ENCODE results near the gene KLK5.
"Not testable (repeated sequence)": the region's sequence is repeated elsewhere in the genome, so short reads cannot be mapped to it uniquely, and the experiment has no call there.

Gene KLK5

DNA sequence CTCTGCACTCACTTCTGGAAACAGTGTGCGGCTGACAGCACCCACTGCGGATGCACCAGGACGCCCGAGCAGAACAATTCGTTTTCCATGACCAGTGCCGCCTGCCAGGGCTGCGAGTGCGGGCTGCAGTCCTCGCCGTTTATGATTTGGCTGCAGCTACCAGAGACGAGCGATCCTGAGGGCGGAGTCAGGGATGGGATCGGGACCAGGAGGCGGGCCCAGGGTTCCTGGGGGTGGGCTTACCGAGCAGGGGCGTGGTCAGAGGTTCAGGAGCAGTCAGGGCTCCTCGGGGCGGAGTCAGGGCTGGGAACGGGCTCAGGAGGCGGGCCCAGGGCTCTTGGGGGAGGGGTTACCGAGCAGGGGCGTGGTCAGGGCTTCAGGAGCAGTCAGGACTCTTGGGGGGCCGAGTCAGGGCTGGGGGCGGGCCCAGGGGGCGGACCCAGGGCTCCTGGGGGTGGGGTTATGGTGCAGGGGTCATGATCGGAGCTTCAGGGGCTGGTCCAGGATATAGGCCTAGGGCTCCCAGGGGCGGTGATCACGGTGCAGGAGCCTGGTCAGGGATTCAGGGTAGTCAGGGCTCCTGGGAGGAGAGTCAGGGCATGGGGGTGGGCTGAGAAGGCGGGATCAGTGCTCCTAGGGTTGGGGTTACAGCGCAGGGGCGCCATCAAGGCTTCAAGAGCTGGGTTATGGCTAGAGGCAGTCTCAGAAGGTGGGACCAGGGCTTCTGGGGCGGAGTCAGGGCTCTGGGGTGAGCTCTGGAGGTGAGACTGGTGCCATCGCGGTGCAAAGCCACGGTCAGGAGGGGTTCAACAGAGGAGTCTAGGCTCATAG, 43.4 kb downstream of the KLK5 start:
- H3K27me3 Mint-ChIP-seq: no peaks in the 10 kb centered on the region
- H3K27ac Mint-ChIP-seq (ENCODE audit: low read depth): no peak overlapping the region
- no peak for DNase-seq (ENCODE audit: low spot score in 2 of 2)
- no peaks in the 10 kb centered on the region for H3K4me1 Mint-ChIP-seq
- no peaks in the 10 kb centered on the region for H3K9me3 Mint-ChIP-seq
- no peak overlapping the region for H3K4me3 Mint-ChIP-seq
- no peaks in the 10 kb centered on the region for H3K36me3 Mint-ChIP-seq (ENCODE audit: insufficient read depth)
- ATAC-seq (replicated peaks; ENCODE audit: extremely low read depth, poor library complexity, severe bottlenecking): no peak

DNA sequence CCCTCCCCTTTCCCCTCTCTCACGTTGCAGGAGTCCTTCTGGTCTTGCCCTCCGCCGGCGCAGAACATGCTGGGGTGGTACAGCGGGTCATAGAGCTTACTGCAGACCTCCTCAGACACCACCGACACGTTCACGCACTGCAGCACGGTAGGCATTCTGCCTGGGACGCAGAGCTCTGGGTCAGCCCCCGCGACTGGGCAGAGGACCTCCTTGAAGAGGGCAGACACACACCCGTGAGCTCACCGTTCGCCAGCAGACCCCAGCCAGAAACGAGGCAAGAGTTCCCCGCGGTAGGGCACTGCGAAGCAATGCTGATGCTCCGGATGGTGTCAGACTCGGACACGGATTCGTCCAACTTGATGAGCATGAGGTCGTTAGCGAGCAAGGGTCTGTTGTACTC, 44.5 kb downstream of the KLK5 start:
- H3K4me3 Mint-ChIP-seq: no peak overlapping the region
- H3K9me3 Mint-ChIP-seq: no peaks in the 10 kb centered on the region

DNA sequence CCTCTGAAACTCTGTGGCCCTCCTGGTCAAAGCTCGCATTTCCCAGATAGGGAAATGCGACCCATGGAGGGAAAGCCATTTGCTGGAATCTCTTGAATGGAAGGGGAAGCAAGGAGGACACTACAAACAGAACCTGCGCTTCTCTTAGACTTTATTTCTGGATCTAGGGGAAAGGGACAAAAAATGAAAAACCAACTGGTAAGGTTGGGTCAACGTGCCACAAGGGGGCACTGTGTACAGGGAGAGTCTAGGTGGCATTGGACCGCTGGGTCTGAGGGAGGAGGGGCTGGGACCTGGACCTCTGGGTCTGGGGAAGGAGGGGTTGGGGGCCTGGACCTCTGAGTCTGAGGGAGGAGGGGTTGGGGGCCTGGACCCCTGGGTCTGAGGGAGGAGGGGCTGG, 46.6 kb downstream of the KLK5 start:
- no peaks in the 10 kb centered on the region for H3K9me3 Mint-ChIP-seq
- H3K36me3 Mint-ChIP-seq (ENCODE audit: insufficient read depth): no peaks in the 10 kb centered on the region
- no peak overlapping the region for H3K27ac Mint-ChIP-seq (ENCODE audit: low read depth)
- H3K27me3 Mint-ChIP-seq: peaks cover 7% of the 10 kb centered on the region
- H3K4me3 Mint-ChIP-seq: no peak overlapping the region
- no peaks in the 10 kb centered on the region for H3K4me1 Mint-ChIP-seq
- ATAC-seq (replicated peaks; ENCODE audit: extremely low read depth, poor library complexity, severe bottlenecking) (no peak), DNase-seq (ENCODE audit: low spot score in 2 of 2) (no peak)

More for the DNA sequence above, 44.5 kb downstream of the KLK5 start:
- ATAC-seq (replicated peaks; ENCODE audit: extremely low read depth, poor library complexity, severe bottlenecking) (no peak), DNase-seq (ENCODE audit: low spot score in 2 of 2) (no peak)
- Mint-ChIP-seq H3K27ac (ENCODE audit: low read depth) (no peak overlapping the region), H3K27me3 (no peaks in the 10 kb centered on the region), H3K36me3 (ENCODE audit: insufficient read depth) (no peaks in the 10 kb centered on the region), H3K4me1 (no peaks in the 10 kb centered on the region)

DNA sequence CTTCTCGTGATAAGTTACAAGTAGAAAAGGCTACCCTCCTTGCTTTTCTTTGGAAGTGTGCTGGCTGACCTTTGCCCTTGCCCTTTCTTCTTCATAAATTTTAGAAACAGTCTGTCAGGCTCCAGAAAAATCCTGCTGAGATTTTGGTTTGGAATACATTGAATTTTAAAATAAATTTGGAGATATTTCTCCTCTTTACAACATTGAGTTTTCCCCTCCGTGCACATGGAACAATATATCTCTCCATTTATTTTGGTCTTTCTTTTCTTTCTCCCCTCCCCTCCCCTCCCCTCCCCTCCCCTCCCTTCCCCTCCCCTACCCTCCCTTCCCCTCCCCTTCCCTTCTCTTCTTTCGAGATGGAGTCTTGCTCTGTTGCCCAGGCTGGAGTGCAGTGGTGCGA, 50.2 kb downstream of the KLK5 start:
- no peaks in the 10 kb centered on the region for H3K4me1 Mint-ChIP-seq
- no peaks in the 10 kb centered on the region for H3K9me3 Mint-ChIP-seq
- no peak overlapping the region for H3K4me3 Mint-ChIP-seq
- peaks cover 15% of the 10 kb centered on the region for H3K27me3 Mint-ChIP-seq
- no peak for ATAC-seq (replicated peaks; ENCODE audit: extremely low read depth, poor library complexity, severe bottlenecking)
- no peaks in the 10 kb centered on the region for H3K36me3 Mint-ChIP-seq (ENCODE audit: insufficient read depth)
- H3K27ac Mint-ChIP-seq (ENCODE audit: low read depth): no peak overlapping the region
- DNase-seq (ENCODE audit: low spot score in 2 of 2): no peak

DNA sequence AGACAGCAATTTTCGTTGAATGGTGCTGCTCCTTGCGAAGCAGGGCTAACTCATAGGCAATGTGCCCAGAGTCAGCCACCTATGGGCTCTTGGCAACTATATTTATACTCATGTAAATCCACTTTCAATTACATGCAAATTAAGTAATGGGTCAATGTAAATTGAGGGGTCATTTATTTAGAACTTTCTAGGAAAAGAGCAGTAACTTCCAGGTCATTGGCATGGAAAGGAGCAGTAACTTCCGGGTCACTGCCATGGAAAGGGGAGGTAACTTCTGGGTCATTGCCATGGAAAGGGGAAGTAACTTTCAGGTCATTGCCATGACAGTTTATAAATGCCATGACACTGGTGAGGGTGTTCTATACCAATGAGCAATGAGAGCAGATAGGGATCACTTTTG, 53.3 kb downstream of the KLK5 start:
- H3K4me3 Mint-ChIP-seq: no peak overlapping the region
- H3K4me1 Mint-ChIP-seq: no peaks in the 10 kb centered on the region
- H3K27ac Mint-ChIP-seq (ENCODE audit: low read depth): no peak overlapping the region
- ATAC-seq (replicated peaks; ENCODE audit: extremely low read depth, poor library complexity, severe bottlenecking): no peak
- H3K9me3 Mint-ChIP-seq: peaks cover 5% of the 10 kb centered on the region
- H3K27me3 Mint-ChIP-seq: peaks cover 40% of the 10 kb centered on the region
- H3K36me3 Mint-ChIP-seq (ENCODE audit: insufficient read depth): no peaks in the 10 kb centered on the region
- DNase-seq (ENCODE audit: low spot score in 2 of 2): no peak

DNA sequence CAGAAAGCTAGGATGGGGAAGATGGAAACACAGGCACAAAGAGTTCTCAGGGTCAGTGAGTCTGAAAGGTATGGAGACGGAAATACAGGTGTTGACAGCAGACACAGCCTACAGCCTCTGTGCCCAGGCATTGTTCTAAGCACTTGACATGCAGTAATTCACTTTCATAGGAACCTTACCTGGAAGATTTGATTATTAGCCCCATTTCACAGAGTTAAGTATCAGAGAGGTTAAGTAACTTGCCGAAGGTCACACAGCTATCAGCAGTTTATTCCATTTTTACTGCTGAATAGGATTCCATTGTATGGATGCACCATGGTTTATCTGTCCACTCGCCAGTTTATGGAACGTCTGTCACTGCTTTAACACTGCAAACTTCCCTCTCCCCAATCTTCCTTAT, 54.8 kb downstream of the KLK5 start:
- Mint-ChIP-seq H3K4me3 (no peak overlapping the region), H3K27me3 (peaks cover 47% of the 10 kb centered on the region), H3K27ac (ENCODE audit: low read depth) (no peak overlapping the region), H3K36me3 (ENCODE audit: insufficient read depth) (no peaks in the 10 kb centered on the region), H3K9me3 (peaks cover 5% of the 10 kb centered on the region), H3K4me1 (no peaks in the 10 kb centered on the region)
- DNase-seq (ENCODE audit: low spot score in 2 of 2) (no peak), ATAC-seq (replicated peaks; ENCODE audit: extremely low read depth, poor library complexity, severe bottlenecking) (no peak)

DNA sequence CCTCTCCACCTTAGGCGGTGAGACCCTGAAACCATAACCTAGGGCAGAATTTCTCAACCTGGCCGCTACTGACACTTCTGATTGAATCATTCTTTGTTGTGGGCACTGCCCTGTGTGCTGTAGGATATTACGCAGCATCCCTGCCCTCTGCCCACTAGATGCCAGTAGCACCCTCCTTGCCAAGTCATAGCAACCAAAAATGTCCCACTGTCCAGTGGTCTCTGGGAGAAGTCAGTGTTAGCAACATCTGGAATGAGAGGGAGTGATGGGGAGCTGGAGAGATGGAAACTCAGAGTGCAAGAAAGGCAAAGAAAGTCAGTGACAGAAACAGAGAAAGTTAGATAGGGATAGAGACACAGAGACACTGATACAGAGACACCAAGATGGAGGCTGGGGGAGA, 55.2 kb downstream of the KLK5 start:
- no peak overlapping the region for H3K27ac Mint-ChIP-seq (ENCODE audit: low read depth)
- ATAC-seq (replicated peaks; ENCODE audit: extremely low read depth, poor library complexity, severe bottlenecking) (no peak), DNase-seq (ENCODE audit: low spot score in 2 of 2) (no peak)
- no peak overlapping the region for H3K4me3 Mint-ChIP-seq
- peaks cover 5% of the 10 kb centered on the region for H3K9me3 Mint-ChIP-seq
- no peaks in the 10 kb centered on the region for H3K36me3 Mint-ChIP-seq (ENCODE audit: insufficient read depth)
- H3K4me1 Mint-ChIP-seq: no peaks in the 10 kb centered on the region
- H3K27me3 Mint-ChIP-seq: peaks cover 47% of the 10 kb centered on the region

DNA sequence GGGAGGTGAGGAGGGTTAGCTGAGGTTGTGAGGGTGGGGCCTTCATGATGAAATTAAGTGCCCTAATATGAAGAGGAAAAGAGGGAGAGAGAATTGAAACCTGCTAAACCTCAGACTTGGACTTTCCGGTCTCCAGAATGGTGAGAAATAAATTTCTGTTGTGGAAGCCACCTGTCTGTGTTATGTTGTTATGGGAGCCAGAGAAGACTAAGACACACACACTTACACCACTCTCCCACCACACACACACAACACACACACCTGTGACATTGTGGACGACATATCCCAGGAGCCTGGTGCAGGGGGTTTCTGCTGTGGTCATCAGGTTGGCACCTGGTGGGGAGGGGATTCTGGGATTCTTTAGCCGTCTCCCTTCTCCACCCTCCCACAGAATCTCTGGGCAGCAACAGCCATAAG, 55.6 kb downstream of the KLK5 start:
- Mint-ChIP-seq H3K4me3 (no peak overlapping the region), H3K27ac (ENCODE audit: low read depth) (no peak overlapping the region), H3K27me3 (peaks cover 51% of the 10 kb centered on the region), H3K36me3 (ENCODE audit: insufficient read depth) (no peaks in the 10 kb centered on the region), H3K9me3 (peaks cover 5% of the 10 kb centered on the region), H3K4me1 (no peaks in the 10 kb centered on the region)
- DNase-seq (ENCODE audit: low spot score in 2 of 2) (no peak), ATAC-seq (replicated peaks; ENCODE audit: extremely low read depth, poor library complexity, severe bottlenecking) (no peak)

DNA sequence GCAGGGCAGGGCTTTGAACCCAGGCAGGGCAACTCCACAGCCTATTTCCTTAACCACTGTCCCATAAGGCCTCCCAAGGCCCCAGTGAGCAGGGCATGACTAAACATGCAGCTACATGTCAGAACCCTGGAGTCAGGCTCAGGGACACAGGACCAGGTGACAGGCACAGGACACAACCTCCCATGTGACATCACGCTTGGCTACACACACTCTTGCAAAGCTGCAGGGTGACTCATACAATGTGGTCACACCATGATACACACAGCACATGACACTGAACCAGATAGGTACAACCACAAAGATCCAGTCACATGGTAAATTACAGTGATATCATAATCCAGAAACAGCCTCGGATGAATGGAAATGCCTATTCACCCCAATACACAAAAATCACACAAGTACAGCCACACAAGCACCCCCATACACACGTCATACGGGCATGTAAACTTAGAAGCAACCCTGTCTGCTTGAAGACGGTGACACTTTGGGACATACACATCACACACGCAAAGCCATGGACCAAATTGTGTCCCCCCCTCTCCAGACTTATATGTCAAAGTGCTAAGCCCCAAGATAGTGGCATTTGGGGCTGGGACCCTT, 56.1 kb downstream of the KLK5 start:
- Mint-ChIP-seq H3K9me3 (peaks cover 5% of the 10 kb centered on the region), H3K36me3 (ENCODE audit: insufficient read depth) (no peaks in the 10 kb centered on the region), H3K4me3 (no peak overlapping the region), H3K27ac (ENCODE audit: low read depth) (no peak overlapping the region), H3K27me3 (peaks cover 54% of the 10 kb centered on the region), H3K4me1 (no peaks in the 10 kb centered on the region)
- ATAC-seq (replicated peaks; ENCODE audit: extremely low read depth, poor library complexity, severe bottlenecking) (no peak), DNase-seq (ENCODE audit: low spot score in 2 of 2) (no peak)

DNA sequence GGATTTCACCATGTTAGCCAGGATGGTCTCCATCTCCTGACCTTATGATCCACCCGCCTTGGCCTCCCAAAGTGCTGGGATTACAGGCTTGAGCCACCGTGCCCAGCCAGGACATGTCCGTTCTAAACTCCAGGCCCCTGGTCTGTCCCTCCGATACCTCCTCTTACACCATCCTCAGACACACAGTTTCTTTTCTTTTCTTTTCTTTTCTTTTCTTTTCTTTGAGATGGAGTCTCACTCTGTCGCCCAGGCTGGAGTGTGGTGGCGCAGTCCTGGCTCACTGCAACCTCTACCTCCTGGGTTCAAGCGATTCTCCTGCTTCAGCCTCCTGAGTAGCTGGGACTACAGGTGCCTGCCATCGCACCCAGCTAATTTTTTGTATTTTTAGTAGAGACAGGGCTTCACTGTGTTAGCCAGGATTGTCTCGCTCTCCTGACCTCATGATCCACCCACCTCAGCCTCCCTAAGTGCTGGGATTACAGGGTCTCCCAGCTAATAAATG, 56.7 kb downstream of the KLK5 start:
- not testable (repeated sequence) for DNase-seq (ENCODE audit: low spot score in 2 of 2); H3K9me3 Mint-ChIP-seq; ATAC-seq (replicated peaks; ENCODE audit: extremely low read depth, poor library complexity, severe bottlenecking); H3K36me3 Mint-ChIP-seq (ENCODE audit: insufficient read depth); H3K4me3 Mint-ChIP-seq; H3K4me1 Mint-ChIP-seq; H3K27ac Mint-ChIP-seq (ENCODE audit: low read depth)
- peaks cover 51% of the 10 kb centered on the region for H3K27me3 Mint-ChIP-seq

DNA sequence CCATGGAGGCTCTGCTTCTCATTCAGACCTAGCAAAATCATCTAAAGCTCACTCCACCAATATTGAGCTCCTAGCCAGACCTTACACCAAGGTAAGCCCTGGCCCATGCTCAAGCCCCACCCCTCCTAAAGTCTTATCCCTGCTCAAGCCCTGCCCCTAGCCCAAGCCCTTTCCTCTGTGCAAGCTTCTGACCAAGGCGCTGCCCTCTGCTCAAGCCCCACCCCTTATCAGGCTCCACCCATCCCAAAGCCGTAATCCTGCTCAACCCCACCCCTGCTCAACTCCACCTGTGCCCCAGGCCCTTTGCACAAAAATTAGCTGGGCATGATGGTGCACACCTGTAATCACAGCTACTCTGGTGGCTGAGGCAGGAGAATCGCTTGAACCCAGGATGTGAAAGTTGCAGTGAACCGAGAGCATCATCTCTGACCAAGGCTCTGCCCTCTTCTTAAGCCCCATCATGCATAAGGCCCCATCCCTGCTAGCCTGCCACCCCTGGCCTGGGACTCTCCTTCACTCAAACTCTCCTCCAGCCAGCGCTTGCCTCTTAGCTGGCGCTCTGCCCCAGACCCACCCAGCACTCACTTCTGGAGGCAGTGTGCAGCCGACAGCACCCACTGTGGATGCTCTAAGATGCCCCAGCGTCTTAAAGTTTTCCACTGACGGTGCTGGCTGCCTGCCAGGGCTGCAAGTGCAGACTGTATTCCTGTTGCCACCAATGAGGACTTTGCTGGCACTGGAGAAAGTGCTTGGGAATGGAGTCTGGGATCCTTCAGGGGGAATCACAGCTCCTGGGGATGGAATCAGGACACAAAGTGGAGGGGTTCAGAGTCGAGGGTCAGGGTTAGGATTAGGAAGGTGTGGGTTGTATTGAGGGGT, 58.1 kb downstream of the KLK5 start:
- Mint-ChIP-seq H3K9me3 (peaks cover 5% of the 10 kb centered on the region), H3K27ac (ENCODE audit: low read depth) (no peak overlapping the region), H3K36me3 (ENCODE audit: insufficient read depth) (no peaks in the 10 kb centered on the region), H3K4me3 (no peak overlapping the region), H3K4me1 (no peaks in the 10 kb centered on the region), H3K27me3 (peaks cover 49% of the 10 kb centered on the region)
- DNase-seq (ENCODE audit: low spot score in 2 of 2): no peak
- ATAC-seq (replicated peaks; ENCODE audit: extremely low read depth, poor library complexity, severe bottlenecking): no peak

Data from central memory CD8-positive, alpha-beta T cell (primary cell).